NCI-H748 (cell line): ENCODE measurements around the gene TESK1.
"Not testable (repeated sequence)": the region's sequence is repeated elsewhere in the genome, so short reads cannot be mapped to it uniquely, and the experiment has no call there.

Source experiments
- DNase-seq: peaks from one replicate; lab custom pipeline; 2025; ENCODE audit not compliant: unreplicated experiment; lab: John Stamatoyannopoulos, UW

The TESK1 gene

DNA sequence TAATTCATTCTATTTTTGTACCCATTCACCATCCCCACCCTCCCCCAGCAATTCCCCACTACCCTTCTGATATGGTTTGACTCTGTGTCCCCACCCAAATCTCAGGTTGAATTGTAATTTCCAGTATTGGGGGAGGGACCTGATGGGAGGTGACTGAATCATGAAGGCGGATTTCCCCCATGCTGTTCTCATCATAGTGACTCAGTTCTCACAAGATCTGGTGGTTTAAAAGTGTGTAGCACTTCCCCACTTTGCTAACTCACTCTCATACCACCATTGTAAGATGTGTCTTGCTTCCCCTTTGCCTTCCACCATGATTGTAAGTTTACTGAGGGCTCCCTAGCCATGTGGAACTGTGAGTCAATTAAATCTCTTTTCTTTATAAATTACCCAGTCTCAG is 25.9 kb upstream of the TESK1 start:
- no peak for DNase-seq

DNA sequence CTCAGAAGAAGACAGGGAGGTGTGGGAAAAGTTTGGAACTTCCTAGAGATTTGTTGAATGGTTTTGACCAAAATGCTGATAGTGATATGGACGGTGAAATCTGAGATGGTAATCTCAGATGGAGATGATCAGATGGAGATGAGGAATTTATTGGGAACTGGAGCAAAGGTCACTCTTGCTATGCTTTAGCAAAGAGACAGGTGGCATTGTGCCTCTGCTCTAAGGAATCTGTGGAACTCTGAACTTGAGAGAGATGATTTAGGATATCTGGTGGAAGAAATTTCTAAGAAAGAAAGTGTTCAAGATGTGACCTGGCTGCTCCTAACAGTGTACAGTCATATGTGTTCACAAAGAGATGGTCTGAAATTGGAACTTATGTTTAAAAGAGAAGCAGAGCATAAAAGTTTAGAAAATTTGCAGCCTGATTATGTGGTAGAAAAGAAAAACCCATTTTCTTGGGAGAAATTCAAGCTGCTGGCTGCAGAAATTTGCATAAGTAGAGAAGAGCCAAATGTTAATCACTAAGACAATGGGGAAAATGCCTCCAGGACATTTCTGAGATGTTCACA is 25.3 kb upstream of the TESK1 start:
- DNase-seq = not testable (repeated sequence)

DNA sequence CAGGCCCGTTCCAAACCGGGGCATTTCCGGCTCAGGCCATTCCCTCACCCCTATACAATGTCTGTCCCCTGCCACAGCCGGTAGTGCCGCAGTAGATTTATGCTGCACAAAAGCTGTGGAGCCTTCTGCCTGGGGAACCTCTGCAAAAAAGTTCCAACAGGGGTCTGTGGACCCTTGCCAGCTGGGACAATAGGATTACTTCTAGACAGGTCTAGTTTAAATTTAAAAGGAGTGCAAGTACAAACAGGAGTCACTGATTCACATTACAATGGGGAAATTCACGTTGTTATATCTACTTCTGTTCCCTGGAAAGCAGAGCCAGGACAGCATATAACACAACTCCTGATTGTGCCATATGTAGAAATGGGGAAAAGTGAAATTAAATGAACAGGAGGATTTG is 21.5 kb upstream of the TESK1 start:
- DNase-seq = not testable (repeated sequence)

DNA sequence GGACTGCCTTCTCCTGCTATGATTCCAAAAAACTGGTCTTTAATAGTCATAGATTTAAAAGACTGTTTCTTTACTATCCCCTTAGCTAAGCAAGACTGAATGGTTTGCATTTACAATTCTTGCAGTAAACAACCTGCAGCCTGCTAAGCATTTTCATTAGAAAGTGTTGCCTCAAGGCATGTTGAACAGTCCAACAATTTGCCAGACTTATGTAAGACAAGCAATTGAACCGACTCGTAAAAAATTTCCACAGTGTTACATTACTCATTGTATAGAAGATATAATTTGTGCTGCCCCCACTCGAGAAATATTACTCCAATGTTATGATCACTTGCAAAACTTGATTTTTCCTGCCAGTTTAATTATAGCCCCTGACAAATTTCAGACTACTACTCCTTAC is 20.4 kb upstream of the TESK1 start:
- DNase-seq = not testable (repeated sequence)

DNA sequence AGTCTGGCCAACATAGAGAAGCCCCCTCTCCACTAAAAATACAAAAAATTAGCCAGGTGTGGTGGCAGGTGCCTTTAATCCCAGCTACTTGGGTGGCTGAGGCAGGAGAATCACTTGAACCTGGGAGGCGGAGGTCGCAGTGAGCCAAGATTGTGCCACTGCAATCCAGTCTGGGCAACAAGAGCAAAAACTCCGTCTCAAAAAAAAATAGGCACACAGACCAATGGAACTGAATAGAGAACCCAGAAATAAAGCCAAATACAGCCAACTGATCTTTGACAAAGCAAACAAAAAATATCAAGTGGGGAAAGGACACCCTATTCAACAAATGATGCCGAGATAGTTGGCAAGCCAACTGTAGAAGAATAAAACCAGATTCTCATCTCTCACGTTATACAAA is 16.6 kb upstream of the TESK1 start:
- not testable (repeated sequence) for DNase-seq

DNA sequence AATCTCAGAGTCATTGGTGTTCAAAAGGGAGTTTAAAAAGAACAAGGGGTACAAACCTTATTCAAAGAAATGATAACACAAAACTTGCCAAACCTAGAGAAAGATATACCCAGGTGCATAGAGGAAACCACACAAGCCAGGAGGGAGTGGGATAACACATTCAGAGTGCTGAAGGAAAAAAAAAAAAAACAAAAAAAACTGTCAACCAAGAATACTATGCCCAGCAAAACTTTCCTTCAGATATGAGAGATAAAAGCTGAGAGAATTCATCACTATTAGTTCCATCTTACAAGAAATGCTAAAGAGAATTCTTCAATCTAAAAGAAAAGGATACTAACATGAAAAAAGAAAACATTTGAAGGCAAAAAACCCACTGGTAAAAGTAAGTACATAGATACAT is 11.5 kb upstream of the TESK1 start:
- no peak for DNase-seq

DNA sequence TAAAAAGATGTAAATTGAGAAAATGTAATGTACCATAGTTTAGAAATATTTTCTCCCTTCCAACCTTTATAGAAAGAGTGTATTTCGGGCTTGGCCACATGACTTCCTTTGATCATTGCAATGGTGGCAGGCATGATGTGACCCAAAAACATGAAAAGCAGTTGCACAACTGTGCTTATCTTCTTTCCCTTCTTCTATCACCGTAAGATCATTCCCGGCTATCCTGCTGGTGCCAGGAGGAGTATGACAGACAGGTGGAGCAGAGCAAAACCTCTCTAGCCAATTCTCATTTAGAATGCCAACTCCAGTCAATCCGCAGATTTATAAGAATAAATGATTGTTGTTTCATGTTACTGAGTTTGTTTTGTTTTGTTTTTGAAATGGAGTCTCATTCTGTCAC is 10.6 kb upstream of the TESK1 start:
- no peak for DNase-seq

DNA sequence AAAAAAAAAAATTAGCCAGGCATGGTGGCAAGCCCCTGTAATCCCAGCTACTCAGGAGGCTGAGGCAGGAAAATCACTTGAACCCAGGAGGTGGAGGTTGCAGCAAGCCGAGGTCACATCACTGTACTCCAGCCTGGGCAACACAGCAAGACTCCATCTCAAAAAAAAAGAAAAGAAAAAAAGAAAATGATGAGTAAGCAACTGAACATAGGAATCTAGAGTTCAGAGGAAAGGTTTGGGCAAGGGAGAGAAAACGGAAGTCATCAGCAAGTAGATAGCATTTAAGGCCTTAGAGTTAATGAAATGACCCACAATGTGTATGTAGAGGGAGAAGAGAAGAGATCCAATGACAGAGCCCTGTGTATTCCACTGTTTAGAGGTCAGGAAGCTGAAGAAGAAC is 8.2 kb upstream of the TESK1 start:
- DNase-seq = not testable (repeated sequence)

DNA sequence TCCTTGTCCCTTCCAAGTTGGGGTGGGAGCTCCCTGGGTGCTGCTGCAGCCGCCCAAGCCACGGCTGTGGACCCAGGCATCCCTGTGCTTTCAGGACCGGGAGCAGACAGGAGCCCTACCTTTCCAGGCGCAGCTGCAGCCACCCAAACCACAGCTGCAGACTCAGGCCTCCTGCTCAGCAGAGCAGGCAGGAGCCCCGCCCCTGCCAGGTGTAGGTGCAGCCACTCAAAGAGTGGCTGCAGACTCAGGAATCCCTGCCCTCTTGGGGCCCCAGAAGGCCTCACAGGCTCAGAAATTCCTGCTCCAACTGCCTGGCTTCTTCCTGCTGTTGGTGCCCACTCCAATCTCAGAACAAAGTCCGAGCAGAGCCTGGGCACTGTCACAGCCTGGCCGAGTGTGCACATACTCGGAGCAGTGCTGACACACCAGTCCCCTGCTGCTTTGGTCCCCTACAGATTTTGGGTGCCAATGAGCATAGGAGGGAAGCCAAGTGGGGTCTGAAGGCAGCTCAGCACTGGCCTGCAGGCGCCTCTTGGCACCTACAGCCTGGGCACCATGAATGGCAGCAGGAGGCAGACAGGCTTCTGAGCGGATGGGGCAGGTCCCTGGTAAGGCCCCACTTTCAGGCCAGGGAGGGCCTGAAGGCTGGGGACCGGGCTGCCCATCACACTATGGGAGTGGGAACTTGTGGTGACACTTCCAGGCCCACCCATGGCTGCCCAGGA is 6.0 kb upstream of the TESK1 start:
- peak; percentile 21 for DNase-seq

DNA sequence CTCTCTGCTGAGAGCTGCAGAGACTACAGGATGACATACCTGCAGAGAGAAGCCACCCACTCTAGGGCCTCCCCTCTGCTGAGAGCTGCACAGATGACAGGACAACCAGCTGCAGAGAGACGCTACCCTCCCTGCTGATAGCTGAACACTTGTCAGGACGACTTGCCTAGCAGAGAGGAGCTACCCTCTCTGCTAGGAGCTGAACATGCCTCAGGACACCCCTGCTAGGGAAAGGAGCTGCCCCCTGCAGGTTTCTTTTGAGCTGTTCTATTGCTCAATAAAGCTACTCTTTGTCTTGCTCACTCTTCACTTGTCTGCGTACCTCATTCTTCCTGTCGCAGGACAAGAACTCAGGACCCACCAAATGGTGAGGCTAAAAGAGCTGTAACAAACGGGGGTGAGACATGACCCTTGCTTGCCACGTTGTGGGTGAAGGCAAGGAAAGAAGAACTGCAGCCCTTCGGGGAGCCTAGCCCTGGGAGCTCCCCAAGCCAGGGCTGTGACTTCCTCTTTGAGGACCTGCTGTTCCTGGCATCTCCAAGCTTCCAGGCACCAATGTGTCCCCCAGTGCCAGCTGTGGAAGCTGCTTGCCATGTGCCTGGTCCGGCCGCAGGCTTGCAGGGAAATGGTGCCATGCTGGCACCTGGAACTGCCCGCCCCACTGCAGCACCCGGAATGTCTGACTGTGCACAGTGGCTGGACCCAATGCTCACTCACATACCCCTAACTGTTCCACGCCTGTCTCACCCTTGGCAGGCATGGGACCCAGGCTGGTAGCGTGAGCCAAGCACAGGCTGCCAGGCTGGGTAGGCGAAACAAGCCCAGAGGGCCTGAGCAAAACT is 5.1 kb upstream of the TESK1 start:
- no peak for DNase-seq

DNA sequence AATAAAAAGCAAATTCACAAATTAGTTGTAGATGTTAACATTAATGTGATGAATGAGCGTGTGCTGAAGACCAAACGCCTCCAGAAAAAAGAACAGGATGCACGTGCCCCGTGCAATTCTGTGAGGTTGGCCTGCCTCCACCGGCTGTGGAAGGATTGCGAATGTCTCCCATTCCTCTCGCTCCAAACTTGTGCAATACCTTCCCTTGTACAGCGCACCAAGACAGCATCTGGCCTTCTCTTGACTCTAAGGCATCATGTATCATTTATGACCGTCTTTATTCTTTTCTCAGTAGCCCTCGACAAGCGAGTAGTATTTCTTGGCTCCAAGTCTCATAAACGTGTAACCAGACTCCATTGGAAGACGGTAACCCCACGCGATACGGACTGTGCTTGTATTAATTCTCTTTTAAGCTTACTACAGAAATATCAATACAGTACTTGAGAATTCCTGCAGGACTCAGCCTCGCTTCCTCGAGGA is 1.5 kb upstream of the TESK1 start:
- DNase-seq = peak; percentile 59

DNA sequence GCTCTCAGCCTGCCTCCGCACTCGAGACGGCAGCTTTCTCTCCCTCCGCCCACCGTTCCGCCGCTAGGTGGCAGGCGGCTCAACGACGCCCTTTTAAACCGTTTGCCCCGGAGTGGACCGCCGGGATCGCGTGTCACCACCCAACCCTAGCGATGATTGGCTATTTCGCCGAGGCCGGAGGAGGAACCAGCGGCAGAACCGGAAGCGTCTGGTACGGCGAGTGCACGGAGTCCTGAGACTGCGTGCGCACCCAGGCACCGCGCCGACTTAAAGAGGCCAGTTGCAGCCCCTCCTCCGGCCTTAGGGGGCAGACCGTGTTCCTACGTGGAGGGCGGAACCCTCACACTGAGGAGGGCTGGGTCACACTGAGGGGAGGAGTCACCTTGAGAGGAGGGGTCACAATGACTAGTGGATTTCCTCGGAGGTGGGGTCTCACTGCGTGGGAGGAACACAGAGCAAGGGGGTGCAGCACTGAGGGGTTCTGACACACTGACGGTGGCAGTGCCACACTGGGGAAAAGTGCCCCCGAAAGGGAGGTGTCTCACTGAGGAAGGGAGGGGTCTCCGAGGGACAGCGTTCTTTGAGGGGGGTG is 980 bp upstream of the TESK1 start:
- DNase-seq = peak; percentile 100

DNA sequence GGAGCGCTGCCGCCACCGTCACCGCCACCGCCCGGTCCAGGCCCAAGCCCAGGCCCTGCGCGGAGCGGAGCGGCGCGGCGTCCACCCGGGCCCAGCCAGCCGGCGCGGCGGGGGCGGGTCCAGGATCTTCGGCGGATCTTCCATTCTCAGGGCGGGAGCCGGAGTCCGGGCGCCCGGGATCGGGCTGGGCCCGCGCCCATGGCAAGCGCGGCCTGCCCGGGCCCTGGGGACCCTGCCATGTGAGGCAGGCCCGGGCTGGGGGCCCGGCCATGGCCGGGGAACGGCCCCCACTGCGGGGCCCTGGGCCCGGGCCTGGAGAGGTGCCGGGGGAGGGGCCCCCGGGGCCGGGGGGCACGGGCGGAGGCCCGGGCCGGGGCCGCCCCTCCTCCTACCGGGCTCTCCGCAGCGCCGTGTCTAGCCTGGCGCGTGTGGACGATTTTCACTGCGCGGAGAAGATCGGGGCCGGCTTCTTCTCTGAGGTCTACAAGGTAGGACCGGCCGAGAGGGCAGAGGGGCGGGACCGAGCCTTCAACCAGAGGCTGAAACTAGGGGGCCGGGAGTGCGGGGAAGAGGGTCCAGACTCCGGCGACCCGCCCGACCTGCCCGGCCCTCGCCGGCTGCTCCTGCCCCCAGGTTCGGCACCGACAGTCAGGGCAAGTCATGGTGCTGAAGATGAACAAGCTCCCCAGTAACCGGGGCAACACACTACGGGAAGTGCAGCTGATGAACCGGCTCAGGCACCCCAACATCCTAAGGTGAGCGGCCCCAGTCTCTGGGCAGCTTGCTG is 482 bp downstream of the TESK1 start:
- DNase-seq = peak; percentile 51

DNA sequence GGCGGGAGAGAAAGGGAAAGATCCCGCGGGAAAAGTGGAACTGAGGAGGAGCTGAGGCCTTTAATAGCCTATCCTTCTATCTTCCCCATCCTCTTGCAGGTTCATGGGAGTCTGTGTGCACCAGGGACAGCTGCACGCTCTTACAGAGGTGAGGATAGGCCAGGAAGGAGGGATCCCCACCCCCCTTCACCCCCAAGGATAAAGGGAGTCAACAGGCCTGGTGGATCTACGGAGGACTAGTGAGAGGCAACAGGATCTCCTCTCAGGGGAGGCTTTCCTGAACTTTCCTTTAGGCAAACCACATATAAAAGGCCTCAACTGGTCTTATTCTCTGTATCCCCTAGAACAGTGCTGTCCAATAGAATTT is 1.1 kb downstream of the TESK1 start:
- peak; percentile 45 for DNase-seq

DNA sequence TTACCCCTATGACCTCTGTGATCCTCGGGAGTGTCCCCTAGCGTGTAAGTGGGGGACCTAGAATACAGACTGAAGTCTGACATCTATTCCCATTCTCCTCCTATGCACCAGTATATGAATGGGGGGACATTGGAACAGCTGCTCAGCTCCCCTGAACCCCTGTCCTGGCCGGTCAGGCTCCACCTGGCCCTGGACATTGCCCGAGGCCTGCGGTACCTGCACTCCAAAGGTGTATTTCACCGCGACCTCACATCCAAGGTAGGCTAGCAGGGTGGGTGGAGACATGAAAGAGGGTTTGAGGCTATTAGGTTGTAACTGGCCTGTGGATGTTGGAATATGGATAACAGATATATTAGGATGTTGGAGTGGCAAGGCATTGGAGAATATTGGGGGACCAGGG is 1.7 kb downstream of the TESK1 start:
- no peak for DNase-seq

DNA sequence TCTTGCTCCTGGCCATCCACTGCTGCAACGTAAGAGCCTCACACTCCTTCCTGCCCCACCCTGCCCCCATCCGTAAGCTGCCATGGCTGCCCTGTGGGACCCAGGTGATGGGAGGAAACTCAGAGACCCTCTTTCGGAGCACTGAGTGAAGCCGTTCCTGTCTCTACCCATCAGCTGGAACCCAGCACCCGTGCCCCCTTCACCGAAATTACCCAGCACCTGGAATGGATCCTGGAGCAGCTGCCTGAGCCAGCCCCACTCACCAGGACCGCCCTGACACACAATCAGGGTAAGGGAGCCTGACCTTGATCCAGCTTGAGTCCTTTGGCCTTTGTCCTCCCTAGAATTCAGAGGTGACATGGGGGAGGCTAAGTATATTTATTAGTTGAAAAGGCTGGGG is 3.2 kb downstream of the TESK1 start:
- no peak for DNase-seq

DNA sequence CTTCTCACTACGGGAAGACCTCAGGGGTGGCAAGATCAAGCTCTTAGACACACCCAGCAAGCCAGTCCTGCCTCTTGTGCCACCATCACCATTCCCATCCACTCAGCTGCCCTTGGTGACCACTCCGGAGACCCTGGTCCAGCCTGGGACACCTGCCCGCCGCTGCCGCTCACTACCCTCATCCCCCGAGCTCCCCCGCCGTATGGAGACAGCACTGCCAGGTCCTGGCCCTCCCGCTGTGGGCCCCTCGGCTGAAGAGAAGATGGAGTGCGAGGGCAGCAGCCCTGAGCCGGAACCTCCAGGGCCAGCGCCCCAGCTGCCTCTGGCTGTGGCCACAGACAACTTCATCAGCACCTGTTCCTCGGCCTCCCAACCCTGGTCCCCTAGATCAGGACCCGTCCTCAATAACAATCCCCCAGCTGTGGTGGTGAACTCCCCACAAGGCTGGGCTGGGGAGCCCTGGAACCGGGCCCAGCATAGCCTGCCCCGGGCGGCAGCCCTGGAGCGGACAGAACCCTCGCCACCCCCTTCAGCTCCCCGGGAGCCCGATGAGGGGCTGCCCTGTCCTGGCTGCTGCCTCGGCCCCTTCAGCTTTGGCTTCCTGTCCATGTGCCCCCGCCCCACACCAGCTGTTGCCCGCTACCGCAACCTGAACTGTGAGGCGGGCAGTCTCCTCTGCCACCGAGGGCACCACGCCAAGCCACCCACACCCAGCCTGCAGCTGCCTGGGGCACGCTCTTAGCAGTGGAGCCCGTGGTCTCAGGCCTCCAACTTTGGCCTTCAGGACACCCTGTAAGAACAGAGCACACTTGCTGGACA is 4.1 kb downstream of the TESK1 start:
- no peak for DNase-seq

DNA sequence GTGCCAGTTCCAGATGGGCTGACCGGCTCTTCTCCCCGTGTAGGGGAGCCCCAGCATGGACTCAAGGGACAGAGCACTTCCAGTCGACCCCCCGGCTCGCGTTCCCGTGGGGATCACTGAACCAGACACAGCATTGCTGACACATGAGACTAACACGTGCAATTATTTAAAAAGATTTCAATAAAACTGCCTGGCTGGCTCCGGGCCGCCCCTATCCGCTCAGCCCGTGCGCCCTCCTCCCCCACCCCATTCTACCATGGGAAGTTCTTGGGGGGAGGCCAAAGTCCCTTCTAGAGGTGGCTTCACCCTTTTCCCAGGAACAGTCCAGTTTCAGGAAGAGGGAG is 4.7 kb downstream of the TESK1 start:
- DNase-seq = no peak

DNA sequence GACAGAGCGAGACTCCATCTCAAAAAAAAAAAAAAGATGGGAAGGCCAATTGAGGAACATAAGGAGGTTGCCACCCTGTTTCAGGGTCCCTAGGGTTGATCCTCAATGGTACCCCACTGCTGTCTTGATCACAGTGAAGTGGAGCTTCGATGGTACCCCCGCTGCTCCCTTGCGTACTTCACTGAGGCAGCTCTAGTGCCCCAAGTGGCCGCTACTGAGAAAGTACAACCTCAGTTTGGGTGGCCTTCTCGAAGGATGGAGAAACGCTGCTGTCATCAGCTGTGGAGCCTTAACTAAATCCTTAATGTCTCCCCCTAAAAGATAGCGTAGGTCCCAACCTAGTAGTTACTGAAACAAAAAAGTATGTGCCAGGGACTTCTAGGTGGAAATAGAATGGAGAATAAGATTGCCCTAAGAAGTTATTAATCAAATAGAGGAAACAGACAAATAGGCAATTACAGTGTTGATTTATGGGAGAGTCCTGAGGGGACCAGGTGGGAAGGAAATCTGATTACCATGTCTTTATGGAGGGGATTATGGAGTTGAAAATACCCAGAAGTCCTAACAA is 6.3 kb downstream of the TESK1 start:
- peak; percentile 52 for DNase-seq

DNA sequence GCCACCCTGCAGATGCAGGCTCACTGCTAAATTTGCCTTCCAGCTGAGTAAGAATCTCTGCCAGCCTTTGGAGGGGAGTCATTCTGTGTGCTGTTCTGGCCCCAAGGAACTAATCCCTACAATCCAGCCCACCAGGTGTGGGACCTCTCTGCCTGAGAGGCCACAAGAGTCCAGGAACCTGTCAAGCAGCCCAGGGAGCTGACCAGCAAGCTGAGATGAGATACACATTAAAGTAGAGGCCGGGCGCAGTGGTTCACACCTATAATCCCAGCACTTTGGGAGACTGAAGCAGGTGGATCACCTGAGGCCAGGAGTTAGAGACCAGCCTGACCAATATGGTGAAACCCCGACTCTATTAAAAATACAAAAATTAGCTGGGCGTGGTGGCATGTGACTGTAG is 7.0 kb downstream of the TESK1 start:
- DNase-seq = not testable (repeated sequence)
